Measurements from ENCODE around the gene DRC3.
"Not testable (repeated sequence)": the region's sequence is repeated elsewhere in the genome, so short reads cannot be mapped to it uniquely, and the experiment has no call there.

Gene DRC3

DNA sequence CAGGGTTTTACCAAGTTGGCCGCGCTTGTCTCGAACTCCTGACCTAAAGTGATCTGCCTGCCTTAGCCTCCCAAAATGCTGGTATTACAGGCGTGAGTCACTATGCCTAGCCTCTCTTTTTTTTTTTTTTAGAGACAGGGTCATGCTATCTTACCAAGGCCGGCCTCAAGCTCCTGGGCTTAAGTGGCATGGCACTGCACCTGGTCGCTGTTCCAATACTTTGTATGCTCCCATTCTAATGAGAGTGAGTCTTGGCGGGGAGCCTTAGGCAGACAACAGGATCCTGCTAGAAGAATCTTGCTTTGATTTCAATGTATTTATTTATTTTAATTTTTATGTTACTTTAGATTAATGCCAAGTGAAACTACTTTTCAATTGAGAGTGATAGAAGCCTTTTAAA is 22.3 kb upstream of the DRC3 start:
- H3K4me3 ChIP-seq (ENCODE audit: low read depth, low read length) = no peak overlapping the region
- TF ChIP-seq, protein P1, sequence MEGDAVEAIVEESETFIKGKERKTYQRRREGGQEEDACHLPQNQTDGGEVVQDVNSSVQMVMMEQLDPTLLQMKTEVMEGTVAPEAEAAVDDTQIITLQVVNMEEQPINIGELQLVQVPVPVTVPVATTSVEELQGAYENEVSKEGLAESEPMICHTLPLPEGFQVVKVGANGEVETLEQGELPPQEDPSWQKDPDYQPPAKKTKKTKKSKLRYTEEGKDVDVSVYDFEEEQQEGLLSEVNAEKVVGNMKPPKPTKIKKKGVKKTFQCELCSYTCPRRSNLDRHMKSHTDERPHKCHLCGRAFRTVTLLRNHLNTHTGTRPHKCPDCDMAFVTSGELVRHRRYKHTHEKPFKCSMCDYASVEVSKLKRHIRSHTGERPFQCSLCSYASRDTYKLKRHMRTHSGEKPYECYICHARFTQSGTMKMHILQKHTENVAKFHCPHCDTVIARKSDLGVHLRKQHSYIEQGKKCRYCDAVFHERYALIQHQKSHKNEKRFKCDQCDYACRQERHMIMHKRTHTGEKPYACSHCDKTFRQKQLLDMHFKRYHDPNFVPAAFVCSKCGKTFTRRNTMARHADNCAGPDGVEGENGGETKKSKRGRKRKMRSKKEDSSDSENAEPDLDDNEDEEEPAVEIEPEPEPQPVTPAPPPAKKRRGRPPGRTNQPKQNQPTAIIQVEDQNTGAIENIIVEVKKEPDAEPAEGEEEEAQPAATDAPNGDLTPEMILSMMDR (IDR thresholded peaks at IDR 0.05; ENCODE audit: borderline replicate concordance, insufficient read depth, low read depth, low read length) = no peak

DNA sequence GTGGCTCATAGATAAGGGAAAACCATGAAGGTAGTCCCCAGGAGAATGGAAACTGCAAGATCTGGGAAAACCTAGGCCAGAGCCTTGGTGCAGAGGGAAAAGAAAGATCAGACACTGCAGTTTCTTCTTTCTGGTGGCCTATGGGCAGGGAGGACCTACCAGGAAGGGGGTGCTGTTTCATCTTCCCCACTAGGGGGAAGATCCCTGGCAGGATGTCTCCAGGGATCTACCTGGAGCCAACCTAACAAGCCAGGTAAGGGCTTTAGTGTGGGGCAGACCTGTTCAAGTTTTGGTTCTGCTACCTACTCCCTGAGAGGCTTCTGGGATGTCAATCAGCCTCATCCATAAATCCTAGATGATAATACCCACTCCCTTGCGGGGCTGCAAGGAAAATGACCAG is 21.9 kb upstream of the DRC3 start:
- TF ChIP-seq, protein P1 (IDR thresholded peaks at IDR 0.05; ENCODE audit: borderline replicate concordance, insufficient read depth, low read depth, low read length) = peak; percentile 27; the same call in 1 of the 2 replicates

DNA sequence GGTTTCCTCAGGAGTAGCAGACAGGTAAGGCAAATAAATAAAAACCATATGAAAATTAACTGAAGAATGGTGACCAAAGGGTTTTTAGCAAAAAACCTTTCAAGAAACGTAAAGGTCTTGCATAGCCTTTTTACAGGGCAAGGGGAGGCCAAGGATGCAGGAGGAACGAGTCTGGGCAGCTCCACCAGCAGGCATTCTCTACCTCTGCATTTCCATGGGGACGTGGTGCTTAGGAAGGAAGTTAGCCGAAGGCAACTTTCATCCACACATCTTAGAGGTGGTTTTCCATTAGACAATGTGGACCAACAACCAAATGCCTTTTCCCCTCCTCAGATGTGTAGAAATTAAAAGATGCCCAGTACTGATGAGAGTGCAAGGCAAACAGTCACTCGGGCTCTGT is 21.1 kb upstream of the DRC3 start:
- no peak overlapping the region for H3K4me3 ChIP-seq (ENCODE audit: low read depth, low read length)
- TF ChIP-seq, protein P1 (IDR thresholded peaks at IDR 0.05; ENCODE audit: borderline replicate concordance, insufficient read depth, low read depth, low read length) = no peak

More for the DNA sequence above, 21.9 kb upstream of the DRC3 start:
- H3K4me3 ChIP-seq (ENCODE audit: low read depth, low read length) = no peak overlapping the region

DNA sequence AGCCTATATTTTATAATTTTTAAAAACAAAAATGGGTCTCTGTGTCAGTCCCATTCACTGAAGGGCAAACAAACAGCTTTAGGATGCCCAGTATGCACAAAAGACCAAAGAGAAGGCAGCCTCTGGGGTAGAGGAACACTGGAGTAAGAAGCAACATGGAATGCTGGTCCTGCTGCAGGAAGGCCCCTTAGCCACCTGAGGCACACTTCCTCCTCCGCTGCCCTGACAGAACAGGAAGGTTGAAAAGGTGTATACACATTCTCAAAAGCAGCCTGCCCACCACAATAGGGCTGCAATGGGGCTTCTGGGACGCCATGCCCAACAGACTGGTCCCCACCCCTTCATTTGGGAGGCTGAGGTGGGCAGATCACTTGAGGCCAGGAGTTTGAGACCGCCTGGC is 20.0 kb upstream of the DRC3 start:
- TF ChIP-seq, protein P1 (IDR thresholded peaks at IDR 0.05; ENCODE audit: borderline replicate concordance, insufficient read depth, low read depth, low read length) = peak; percentile 18; the same call in 1 of the 2 replicates
- no peak overlapping the region for H3K4me3 ChIP-seq (ENCODE audit: low read depth, low read length)

- no peak overlapping the region for H3K4me3 ChIP-seq (ENCODE audit: low read depth, low read length)
- TF ChIP-seq, protein P1 (IDR thresholded peaks at IDR 0.05; ENCODE audit: borderline replicate concordance, insufficient read depth, low read depth, low read length) = no peak
These were observed 18.6 kb upstream of the DRC3 start for GRCh38 chr17:17954079-17954478.

- not testable (repeated sequence) for H3K4me3 ChIP-seq (ENCODE audit: low read depth, low read length)
These were observed 16.8 kb upstream of the DRC3 start for GRCh38 chr17:17955790-17956341.

- no peak overlapping the region for H3K4me3 ChIP-seq (ENCODE audit: low read depth, low read length)
- TF ChIP-seq, protein P1 (IDR thresholded peaks at IDR 0.05; ENCODE audit: borderline replicate concordance, insufficient read depth, low read depth, low read length) = no peak
These were observed 15.1 kb upstream of the DRC3 start for GRCh38 chr17:17957584-17957916.

GRCh38 chr17:17958982-17959381 is 13.7 kb upstream of the DRC3 start:
- TF ChIP-seq, protein P1 (IDR thresholded peaks at IDR 0.05; ENCODE audit: borderline replicate concordance, insufficient read depth, low read depth, low read length) = no peak

More at GRCh38 chr17:17958982-17959381, 13.7 kb upstream of the DRC3 start:
- H3K4me3 ChIP-seq (ENCODE audit: low read depth, low read length) = no peak overlapping the region
